Lung (tissue), 12 donors: ENCODE measurements around the gene ARHGAP18. TPM values are rescaled to one million over a fixed set of nuclear protein-coding genes. Genes with fewer than 3 reads are reported as not detected.

Experiments
- ATAC-seq: fragments of 200-7000 bp; cut with Tn5 transposase; one replicate; pipeline ENCODE4 v1.9.1; 2020; ENCODE audit warnings: moderate number of reproducible peaks; ENCODE audit not compliant: insufficient read depth, low FRiP score
- DNase-seq, 3 donors: peaks; one replicate each; pipeline ENCODE4 v3.0.0-alpha.2; 2013 to 2017
- H3K27ac ChIP-seq, 2 donors: one replicate each; pipeline ENCODE4 v1.5.1; 2013; ENCODE audit warnings: mild to moderate bottlenecking in 2 of 2, moderate library complexity in 2 of 2, control low read depth in 1 of 2, inconsistent platforms in 1 of 2, low read depth in 1 of 2, low read length in 1 of 2
- H3K27me3 ChIP-seq, 3 donors: one replicate each; pipeline ENCODE4 v1.5.1; 2013; ENCODE audit warnings: low read length in 2 of 3; ENCODE audit not compliant: control insufficient read depth in 3 of 3, insufficient read depth in 3 of 3
- H3K36me3 ChIP-seq, 4 donors: one replicate each; pipeline ENCODE4 v1.5.1; 2013; ENCODE audit warnings: low read length in 4 of 4, mild to moderate bottlenecking in 1 of 4, moderate library complexity in 1 of 4; ENCODE audit not compliant: control insufficient read depth in 4 of 4, insufficient read depth in 4 of 4
- H3K4me1 ChIP-seq, 5 donors: one replicate each; pipeline ENCODE4 v1.5.1; 2013; ENCODE audit warnings: low read length in 5 of 5, mild to moderate bottlenecking in 2 of 5, moderate library complexity in 1 of 5; ENCODE audit not compliant: control insufficient read depth in 5 of 5, insufficient read depth in 5 of 5
- H3K4me3 ChIP-seq: one replicate; pipeline ENCODE4 v1.5.1; 2013; ENCODE audit warnings: mild to moderate bottlenecking, control low read depth, moderate library complexity
- H3K9ac ChIP-seq, 2 donors: one replicate each; pipeline ENCODE4 v1.5.1; 2013; ENCODE audit warnings: low read length in 2 of 2, control low read depth in 1 of 2; ENCODE audit not compliant: insufficient read depth in 1 of 2
- H3K9me3 ChIP-seq, 4 donors: one replicate each; pipeline ENCODE4 v1.5.1; 2013; ENCODE audit warnings: low read length in 3 of 4, mild to moderate bottlenecking in 1 of 4, moderate library complexity in 1 of 4; ENCODE audit not compliant: control insufficient read depth in 4 of 4, insufficient read depth in 3 of 4
- WGBS, 2 donors: extraction: QIAGEN DNeasy Blood & Tissue Kit; methylation state at CpG; one replicate each; pipeline ENCODE4 v1.1.7; 2013; 5-methylcytosine and 5-hydroxymethylcytosine counted together
- polyA plus RNA-seq, 2 donors: library from polyadenylated mRNA; stranded (reverse); fragments of 200-250 nt; gene quantifications; one replicate each; pipeline ENCODE4 v1.2.1, GENCODE V29; 2013
- total RNA-seq, 2 donors: library from RNA; depleted of rRNA in 1 of 2; stranded (reverse); fragments of >200 nt in 1 of 2; gene quantifications; one replicate each; pipeline ENCODE4 v1.2.1, GENCODE V29; 2014 to 2021
- TF ChIP-seq, protein P1 (sequence below): IDR thresholded peaks from 2 replicates; pipeline ENCODE4 v1.5.1; 2012; ENCODE audit warnings: mild to moderate bottlenecking; ENCODE audit errors: control extremely low read depth, extremely low read depth
- donor health status: control.
- donor health status: control.
- donor health status: Bipolar disorder and iron deficiency.
- donor health status: healthy.
- donor health status: DM: yes; HTN: yes; CAD: no.

The ARHGAP18 gene
- total and polyA plus RNA-seq, 4 donors, result 16.4 to 70.7 (median 33.0) TPM

DNA sequence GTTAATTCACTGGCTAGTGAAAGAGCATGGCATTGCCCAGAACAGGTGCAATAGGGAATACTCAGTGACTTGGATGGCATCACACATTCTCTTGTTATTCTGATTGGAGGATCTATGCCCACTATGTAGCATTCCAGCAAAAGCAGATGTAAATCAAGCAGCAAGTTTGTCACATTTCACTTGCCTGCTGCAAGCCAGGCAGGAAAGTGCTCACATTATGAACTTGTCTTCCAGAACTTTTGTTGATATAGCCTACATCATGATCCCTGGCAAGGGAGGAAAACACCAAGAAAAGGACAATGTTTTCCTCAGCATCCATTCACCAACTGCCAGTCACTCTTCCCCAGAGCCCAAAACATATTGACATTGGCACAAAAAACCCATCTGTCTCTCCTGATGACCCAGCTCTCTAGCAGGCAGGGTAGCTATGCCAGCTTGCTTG lies 77.8 kb downstream of the ARHGAP18 start:
- TF ChIP-seq, protein P1, sequence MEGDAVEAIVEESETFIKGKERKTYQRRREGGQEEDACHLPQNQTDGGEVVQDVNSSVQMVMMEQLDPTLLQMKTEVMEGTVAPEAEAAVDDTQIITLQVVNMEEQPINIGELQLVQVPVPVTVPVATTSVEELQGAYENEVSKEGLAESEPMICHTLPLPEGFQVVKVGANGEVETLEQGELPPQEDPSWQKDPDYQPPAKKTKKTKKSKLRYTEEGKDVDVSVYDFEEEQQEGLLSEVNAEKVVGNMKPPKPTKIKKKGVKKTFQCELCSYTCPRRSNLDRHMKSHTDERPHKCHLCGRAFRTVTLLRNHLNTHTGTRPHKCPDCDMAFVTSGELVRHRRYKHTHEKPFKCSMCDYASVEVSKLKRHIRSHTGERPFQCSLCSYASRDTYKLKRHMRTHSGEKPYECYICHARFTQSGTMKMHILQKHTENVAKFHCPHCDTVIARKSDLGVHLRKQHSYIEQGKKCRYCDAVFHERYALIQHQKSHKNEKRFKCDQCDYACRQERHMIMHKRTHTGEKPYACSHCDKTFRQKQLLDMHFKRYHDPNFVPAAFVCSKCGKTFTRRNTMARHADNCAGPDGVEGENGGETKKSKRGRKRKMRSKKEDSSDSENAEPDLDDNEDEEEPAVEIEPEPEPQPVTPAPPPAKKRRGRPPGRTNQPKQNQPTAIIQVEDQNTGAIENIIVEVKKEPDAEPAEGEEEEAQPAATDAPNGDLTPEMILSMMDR, result no peak
- DNase-seq (no peak), ATAC-seq (no peak)
- no peaks in the 10 kb centered on the region for H3K27me3 ChIP-seq
- no peak overlapping the region for H3K4me3 ChIP-seq
- H3K36me3 ChIP-seq, result peaks cover 0 to 9% (median 0%) of the 10 kb centered on the region in 4 donors
- H3K9ac ChIP-seq, result no peak overlapping the region
- H3K4me1 ChIP-seq, result peaks cover 0 to 5% (median 0%) of the 10 kb centered on the region in 5 donors
- H3K9me3 ChIP-seq, result no peaks in the 10 kb centered on the region
- no peak overlapping the region for H3K27ac ChIP-seq

DNA sequence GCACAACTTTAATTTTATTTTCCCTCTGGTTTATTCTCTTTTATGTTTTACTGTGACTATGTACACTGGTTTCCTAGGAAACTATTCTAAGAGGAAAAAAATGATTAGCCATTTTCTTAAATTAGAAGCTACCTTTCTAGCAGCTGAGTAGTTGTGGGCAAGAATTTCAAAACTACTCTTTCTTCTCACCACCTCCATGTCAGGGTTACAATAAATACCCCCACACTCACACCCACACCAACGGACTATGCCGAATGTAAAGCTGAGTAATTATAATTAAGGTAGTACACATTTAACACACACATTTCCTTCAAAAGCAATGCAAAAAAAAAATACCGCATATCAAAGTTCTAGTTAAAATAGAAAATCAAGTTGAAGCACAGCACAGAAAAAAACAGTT lies 78.9 kb downstream of the ARHGAP18 start:
- ATAC-seq (no peak), DNase-seq (no peak)
- WGBS, 2 donors, result 75 to 77% methylated on average over 3 of the region's 3 CpGs
- no peaks in the 10 kb centered on the region for H3K9me3 ChIP-seq
- TF ChIP-seq, protein P1, result no peak
- H3K36me3 ChIP-seq, result peaks cover 0 to 9% (median 0%) of the 10 kb centered on the region in 4 donors
- no peak overlapping the region for H3K27ac ChIP-seq
- peaks cover 0 to 4% (median 0%) of the 10 kb centered on the region in 5 donors for H3K4me1 ChIP-seq
- no peak overlapping the region for H3K4me3 ChIP-seq
- H3K27me3 ChIP-seq, result no peaks in the 10 kb centered on the region
- H3K9ac ChIP-seq, result no peak overlapping the region

DNA sequence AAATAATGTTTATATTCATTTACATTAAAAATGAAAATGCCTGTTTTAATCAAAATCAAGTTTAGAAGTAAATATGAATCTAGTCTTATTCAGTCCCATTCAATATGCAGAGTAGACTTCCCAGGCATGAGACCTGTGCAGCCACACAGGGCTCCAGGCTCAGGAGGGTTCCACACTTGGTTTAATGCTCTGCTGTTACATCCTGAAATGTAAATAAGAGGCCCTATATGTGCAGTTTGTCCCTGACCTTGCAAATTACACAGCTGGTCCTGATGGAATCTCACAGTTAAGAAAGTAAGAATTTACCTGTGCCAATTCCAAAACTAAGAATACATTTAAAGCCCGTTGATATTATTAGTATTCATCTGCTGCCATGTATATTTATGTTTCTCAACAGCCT lies 79.4 kb downstream of the ARHGAP18 start:
- WGBS, 2 donors, result 76 to 83% methylated on average over 1 of the region's 1 CpG
- no peak overlapping the region for H3K4me3 ChIP-seq
- H3K36me3 ChIP-seq, result peaks cover 0 to 9% (median 0%) of the 10 kb centered on the region in 4 donors
- no peak for DNase-seq
- no peak for ATAC-seq
- H3K9ac ChIP-seq, result no peak overlapping the region
- H3K4me1 ChIP-seq, result peaks cover 0 to 1% (median 0%) of the 10 kb centered on the region in 5 donors
- no peaks in the 10 kb centered on the region for H3K9me3 ChIP-seq
- H3K27ac ChIP-seq, result no peak overlapping the region
- no peaks in the 10 kb centered on the region for H3K27me3 ChIP-seq
- TF ChIP-seq, protein P1, result no peak

- no peaks in the 10 kb centered on the region for H3K9me3 ChIP-seq
- no peaks in the 10 kb centered on the region for H3K27me3 ChIP-seq
- TF ChIP-seq, protein P1, result no peak
- H3K36me3 ChIP-seq, result peaks cover 0 to 6% (median 0%) of the 10 kb centered on the region in 4 donors
- H3K9ac ChIP-seq, result no peak overlapping the region
- no peaks in the 10 kb centered on the region for H3K4me1 ChIP-seq
- H3K27ac ChIP-seq, result no peak overlapping the region
- WGBS, 2 donors, result 97 to 99% methylated on average over 2 of the region's 2 CpGs
- DNase-seq (no peak), ATAC-seq (no peak)
- no peak overlapping the region for H3K4me3 ChIP-seq
These were observed 81.7 kb downstream of the ARHGAP18 start for GRCh38 chr6:129628101-129628815.
